ENCODE results near the gene BMX. TPM values are rescaled to one million over a fixed set of nuclear protein-coding genes. Genes with fewer than 3 reads are reported as not detected.

The BMX gene
- total RNA-seq, 1 experiment from 2014 or later: not detected

- Histone ChIP-seq H4K5ac (ENCODE audit: insufficient read length, low read depth, low read length) (no peak overlapping the region), H3K14ac (ENCODE audit: insufficient read depth, low read length) (peak overlapping the region; percentile 56), H3K4me2 (ENCODE audit: insufficient read depth, insufficient read length, low read length) (no peak overlapping the region), H2BK15ac (ENCODE audit: low read depth, low read length) (no peak overlapping the region), H3K23ac (ENCODE audit: insufficient read length, low read depth, low read length) (no peak overlapping the region), H3K18ac (ENCODE audit: insufficient read length, low read depth, low read length) (no peak overlapping the region), H2BK12ac (ENCODE audit: insufficient read length, low read depth, low read length) (no peak overlapping the region), H4K8ac (replicated peaks; ENCODE audit: insufficient read length, low read depth, low read length) (no peak overlapping the region), H3K4ac (ENCODE audit: low read depth, low read length) (no peak overlapping the region), H3T11ph (ENCODE audit: low read length) (no peak overlapping the region), H2BK20ac (ENCODE audit: low read depth, low read length, poor library complexity, severe bottlenecking) (no peak overlapping the region), H3K23me2 (ENCODE audit: insufficient read length, low read depth, low read length, poor library complexity, severe bottlenecking) (no peaks in the 10 kb centered on the region), H3K9ac (ENCODE audit: extremely low read depth, insufficient read length, low read length) (no peak overlapping the region), H3K79me1 (ENCODE audit: insufficient read depth, low read depth, low read length, poor library complexity, severe bottlenecking) (no peaks in the 10 kb centered on the region), H3K4me1 (ENCODE audit: insufficient read depth, low read length) (no peaks in the 10 kb centered on the region), H2BK120ac (ENCODE audit: low read depth, low read length, poor library complexity, severe bottlenecking) (no peak overlapping the region), H3K9me3 (ENCODE audit: control insufficient read depth, low read depth, low read length) (no peaks in the 10 kb centered on the region), H2AFZ (ENCODE audit: low read length) (peak overlapping the region; percentile 78), H2BK5ac (ENCODE audit: insufficient read length, low read length) (no peak overlapping the region), H4K20me1 (ENCODE audit: control insufficient read depth, insufficient read depth, insufficient read length) (no peaks in the 10 kb centered on the region), H2AK5ac (ENCODE audit: insufficient read length, low read length) (no peak overlapping the region), H4K91ac (ENCODE audit: insufficient read length, low read depth, low read length) (no peak overlapping the region), H3K27ac (ENCODE audit: insufficient read length, low read depth, low read length) (no peak overlapping the region), H3K56ac (ENCODE audit: insufficient read length, low read depth, low read length) (no peak overlapping the region), H3K79me2 (ENCODE audit: insufficient read depth, low read length) (no peaks in the 10 kb centered on the region), H3K27me3 (ENCODE audit: insufficient read depth, low read length) (no peaks in the 10 kb centered on the region)
- no peak overlapping the region for H3K4me3 Mint-ChIP-seq
- H3K36me3 Mint-ChIP-seq (ENCODE audit: insufficient read depth in 1 of 3, low read depth in 3 of 3): no peaks in the 10 kb centered on the region
- H3K27ac Mint-ChIP-seq: no peak overlapping the region; a peak in 1 of 7 replicates
- no peaks in the 10 kb centered on the region; a peak in 1 of 5 replicates for H3K9me3 Mint-ChIP-seq
- no peaks in the 10 kb centered on the region for H3K4me1 Mint-ChIP-seq
- DNase-seq: no peak
- H3K27me3 Mint-ChIP-seq (ENCODE audit: low read depth): peaks cover 7% of the 10 kb centered on the region
- WGBS (ENCODE audit: extremely low coverage, insufficient read length, low lambda C conversion rate): no CpG with 5 or more reads among the region's 6 CpGs
- no peak for TF ChIP-seq CTCF (conservative IDR thresholded peaks at IDR 0.05)
Measured at GRCh38 chrX:15530318-15530717, 29.7 kb downstream of the BMX start.

All from H9 (cell line).